GM12872 (cell line): ENCODE results near the gene PTBP3.

Experiments
- TF ChIP-seq, protein P1 (sequence below): IDR thresholded peaks from 3 replicates; pipeline ENCODE4 v1.5.1; 2011; ENCODE audit warnings: low read depth, mild to moderate bottlenecking, low read length, moderate library complexity; ENCODE audit not compliant: insufficient read depth

The PTBP3 gene

DNA sequence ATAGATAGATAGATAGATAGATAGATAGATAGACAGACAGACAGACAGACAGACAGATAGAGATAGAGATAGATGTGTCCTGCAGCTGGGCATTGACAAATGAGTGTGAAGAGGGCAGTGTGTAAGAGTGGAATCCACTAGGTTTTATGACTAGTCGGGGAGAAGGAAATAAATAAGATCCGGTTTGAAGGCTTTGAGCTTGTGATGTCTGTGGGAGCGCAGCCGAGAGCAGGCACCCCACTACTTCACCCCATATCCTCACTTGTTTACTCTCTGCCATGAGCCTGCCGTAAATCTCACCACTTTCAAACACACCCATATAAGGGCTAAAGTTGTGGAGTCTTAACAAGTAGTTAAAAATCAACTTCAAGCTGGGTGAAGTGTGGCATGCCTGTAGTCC, 156.9 kb downstream of the PTBP3 start:
- TF ChIP-seq, protein P1, sequence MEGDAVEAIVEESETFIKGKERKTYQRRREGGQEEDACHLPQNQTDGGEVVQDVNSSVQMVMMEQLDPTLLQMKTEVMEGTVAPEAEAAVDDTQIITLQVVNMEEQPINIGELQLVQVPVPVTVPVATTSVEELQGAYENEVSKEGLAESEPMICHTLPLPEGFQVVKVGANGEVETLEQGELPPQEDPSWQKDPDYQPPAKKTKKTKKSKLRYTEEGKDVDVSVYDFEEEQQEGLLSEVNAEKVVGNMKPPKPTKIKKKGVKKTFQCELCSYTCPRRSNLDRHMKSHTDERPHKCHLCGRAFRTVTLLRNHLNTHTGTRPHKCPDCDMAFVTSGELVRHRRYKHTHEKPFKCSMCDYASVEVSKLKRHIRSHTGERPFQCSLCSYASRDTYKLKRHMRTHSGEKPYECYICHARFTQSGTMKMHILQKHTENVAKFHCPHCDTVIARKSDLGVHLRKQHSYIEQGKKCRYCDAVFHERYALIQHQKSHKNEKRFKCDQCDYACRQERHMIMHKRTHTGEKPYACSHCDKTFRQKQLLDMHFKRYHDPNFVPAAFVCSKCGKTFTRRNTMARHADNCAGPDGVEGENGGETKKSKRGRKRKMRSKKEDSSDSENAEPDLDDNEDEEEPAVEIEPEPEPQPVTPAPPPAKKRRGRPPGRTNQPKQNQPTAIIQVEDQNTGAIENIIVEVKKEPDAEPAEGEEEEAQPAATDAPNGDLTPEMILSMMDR, result no peak

DNA sequence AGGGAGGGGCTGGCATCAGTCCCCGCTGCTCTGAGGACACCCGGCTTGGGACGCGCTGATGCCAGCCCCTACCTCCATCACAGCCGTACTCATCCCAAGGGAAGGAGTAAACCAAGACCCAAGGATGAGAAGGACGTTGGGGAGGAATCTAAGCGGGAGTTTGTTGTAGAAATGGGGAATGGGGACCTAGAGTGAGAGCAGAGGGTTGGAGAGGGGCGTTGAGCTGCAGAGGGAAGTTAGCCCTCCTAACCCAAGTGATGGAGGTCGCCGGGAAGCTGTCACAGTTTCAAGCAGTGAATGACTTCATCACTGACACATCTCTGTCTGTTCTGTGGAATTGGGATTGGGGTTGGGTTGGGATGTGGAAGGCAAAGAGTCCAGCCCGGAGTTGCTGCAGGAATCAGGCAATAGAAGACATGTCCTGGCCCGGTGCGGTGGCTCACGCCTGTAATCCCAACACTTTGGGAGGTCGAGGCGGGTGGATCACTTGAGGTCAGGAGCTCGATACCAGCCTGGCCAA, 157.6 kb downstream of the PTBP3 start:
- TF ChIP-seq, protein P1, result no peak

DNA sequence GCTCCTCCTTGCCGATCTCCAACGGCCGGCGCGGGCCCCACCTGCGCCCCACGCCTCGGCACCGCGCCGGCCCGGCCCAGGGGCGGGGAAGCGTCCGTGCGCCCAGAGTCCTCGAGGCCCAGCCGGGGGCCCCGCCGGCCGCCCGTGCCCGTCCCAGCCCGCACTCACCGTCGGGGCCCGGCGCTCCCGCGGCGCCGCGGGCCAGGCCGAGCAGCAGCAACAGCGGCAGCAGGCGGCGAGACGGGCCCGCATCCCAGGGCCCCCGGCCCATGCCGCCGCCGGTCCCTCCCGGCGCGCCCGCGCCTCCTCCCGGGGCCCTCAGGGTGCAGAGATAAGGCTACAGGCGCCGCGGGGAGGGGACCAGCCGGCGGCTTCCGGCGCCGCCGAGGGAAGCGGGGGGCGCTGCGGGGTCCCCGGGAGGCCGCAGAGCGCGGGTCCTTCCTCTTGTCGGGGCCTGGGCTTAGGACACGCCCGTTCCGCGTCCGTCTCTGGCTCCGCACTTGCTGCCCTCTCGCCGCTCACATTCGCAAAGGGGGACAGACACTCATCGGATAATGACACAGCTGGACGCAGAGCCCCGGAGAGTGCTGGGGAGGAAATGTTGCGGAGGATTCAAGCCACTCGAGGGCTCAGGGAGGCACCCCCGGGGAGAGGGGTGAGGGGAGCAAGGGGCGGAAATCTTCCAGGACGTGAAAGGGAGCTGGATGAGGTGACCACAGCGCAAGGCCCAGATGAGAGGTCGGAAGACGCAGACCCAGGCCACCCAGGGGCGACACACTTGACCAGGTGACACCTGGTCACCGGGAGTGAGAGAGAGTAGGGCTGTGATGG, 158.2 kb downstream of the PTBP3 start, which contains the start of gene SUSD1:
SUSD1 (minus strand) TSS at position 333 of the 831 bp plus-strand sequence; CDS start at position 271, 62 bp downstream.
- TF ChIP-seq, protein P1, result no peak

DNA sequence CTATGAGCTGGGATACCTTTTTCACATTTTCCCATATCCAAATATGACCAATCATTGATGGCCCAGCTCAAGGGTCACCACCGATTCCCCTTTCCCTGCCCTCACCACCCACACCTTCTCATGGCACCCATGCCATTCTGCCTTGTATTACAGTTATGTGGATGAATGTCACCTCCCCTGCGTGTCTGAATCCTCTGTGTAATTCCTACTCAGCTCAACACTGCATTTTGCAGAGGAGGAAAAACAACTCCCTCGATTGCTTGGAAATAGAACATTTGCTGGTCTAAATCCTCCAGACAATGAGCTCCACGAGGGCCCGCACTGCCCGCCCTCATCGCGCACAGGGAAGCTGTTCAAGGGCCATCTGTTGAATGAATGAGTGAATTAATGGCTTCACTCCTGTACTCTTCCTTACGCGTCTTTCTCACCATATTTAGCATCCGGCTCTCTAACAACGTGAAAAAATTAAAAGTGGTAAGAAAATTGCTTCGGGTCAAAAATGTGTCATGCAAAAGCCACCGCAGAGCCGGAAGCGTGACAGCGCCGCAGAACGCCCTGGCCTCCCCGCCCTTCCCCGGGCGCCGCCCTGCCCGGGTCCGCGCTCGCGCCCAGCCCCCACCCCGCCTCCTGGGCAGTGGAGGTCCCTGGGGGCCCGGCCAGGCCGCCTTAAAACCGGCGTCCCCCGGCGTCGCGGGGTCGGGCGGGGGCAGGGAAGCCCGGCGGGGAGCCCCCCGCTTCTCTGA, 159.0 kb downstream of the PTBP3 start:
- TF ChIP-seq, protein P1, result no peak

DNA sequence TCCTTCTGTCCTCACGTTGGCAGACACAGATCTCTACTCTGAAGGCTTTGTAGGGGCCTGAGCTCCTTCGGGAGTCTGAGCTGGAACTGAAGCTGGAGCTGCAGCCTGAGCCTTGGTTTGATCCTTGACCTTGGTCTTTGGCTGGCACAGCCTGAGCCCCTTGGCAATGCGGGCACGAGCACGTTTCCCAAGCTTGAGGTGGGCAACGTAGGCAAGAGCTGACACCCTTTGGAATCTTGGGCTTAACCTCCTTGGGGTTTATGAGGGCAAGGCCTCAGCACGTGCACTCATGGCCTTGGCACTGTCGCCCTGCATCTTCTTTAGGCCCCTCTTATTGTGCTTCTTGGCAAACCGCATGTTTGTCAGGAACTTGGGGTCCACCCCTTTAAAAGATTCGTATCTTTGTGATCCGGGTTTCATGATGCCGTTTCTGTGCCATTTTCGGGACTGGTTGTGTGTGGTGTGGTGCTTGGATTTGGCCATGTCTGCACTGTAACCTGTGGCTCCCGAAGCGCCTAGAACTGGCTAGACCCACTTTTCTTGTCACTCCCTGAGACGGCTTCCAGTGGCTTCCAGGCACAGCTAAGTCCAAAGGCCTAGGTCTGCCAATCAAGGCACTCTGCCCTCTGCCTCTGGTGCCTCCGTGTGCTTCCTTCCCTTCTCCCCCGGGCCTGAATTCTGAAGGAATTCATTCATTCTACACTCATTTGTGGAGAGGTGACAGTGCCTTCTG, 159.8 kb downstream of the PTBP3 start:
- TF ChIP-seq, protein P1, result no peak

DNA sequence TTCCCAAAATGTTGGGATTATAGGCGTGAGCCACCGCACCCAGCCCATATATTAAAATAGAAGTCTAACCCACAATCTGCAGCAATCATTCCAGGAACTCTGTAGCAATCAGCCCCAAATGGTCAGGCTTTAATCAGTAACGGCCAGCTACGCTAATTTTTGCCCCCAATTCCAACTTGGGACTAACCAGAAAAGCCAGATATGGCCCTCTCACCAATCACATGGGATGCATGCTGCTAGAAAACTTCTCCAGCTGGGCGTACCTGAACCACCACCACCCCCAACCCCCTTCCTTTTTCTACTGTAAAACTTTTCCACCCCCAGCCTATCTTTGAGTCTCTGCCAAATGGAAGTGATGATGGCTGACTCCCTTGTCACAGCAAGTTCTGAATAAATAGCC, 162.5 kb downstream of the PTBP3 start:
- TF ChIP-seq, protein P1, result no peak

DNA sequence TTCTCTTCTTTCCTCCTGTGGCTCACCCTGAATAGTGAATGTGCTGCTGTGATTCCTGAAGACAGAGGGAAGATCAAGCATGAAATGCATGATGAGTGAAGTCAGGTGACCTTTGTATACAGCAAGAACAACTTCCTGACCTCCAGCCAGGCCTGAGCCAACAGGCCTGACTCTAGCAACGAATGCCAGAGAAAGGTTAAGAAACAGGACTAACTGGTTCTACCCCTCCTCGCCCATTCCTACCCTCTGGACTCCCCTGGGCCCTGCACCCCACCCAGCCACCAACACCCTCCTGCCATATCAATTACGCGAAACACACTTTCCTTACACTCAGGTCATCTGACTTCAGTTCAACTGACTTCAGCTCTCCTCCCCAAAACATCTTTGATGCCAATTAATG, 163.2 kb downstream of the PTBP3 start:
- TF ChIP-seq, protein P1, result no peak
